CD1c-positive myeloid dendritic cell (primary cell): ENCODE measurements around the gene LRIG1.
A peak's percentile ranks its signal among the peaks of the same experiment; 100 is the strongest.

Source experiments
- DNase-seq: peaks from one replicate; pipeline ENCODE4 v3.0.0-alpha.2; 2016; ENCODE audit errors: extremely low spot score

The LRIG1 gene

GRCh38 chr3:66402596-66403290 is 98.1 kb downstream of the LRIG1 start:
- DNase-seq: no peak

DNA sequence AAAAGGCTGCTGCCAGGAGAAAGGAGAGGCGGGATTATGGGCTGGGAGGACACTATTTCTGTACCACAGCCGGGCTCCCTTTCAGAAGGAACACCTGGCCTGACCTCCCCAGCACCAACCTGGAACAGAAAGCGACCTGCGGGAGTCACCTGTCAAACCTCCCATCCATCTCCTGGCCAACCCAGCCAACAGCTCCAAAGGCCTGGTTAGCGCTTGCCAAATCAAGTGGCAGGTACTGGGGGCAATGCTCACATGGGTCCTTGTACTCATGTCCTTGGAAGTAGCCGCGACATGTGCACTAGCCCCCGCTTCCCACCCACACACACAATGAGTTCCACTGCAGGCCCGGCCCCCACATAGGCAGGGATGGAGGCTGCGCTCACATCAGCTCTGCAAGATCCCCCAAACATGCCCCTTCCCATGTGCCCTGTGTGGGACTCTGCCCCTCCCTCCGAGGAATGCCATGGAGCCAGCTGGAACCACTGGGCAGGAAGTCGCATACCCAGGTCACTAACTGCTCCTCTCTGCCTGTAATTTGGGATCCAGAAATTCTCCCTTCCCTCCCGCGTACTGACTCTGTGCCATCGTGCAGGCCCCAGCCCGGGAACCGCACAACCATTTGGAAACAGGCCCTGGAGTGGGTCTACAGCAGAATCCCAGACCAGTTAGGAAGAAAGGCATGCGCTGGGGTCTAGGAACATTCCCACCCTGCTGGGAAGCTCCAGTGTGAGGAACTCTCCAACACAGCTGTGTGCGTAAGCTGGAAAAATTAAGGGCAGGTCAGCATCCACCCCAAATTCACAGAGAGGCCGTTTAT is 98.9 kb downstream of the LRIG1 start:
- DNase-seq: no peak

DNA sequence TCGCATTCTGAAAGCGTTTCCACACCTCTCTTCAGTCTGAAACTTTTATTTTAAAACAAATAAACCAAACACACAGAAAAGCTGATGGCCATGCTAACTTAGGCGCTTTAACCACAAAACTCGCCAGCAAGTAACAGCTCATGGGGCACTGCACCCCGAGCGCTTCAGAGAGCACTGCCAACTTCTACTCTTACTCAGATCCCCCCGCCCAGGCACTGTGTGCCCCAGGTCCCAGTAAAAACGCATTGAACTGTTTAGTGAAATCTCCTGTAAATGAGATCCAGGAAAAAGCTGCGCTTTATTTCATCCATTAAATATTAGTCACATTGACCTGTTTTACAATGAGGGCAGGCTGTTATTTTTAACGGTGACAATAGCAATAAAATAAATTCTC is 99.7 kb downstream of the LRIG1 start:
- DNase-seq: no peak

DNA sequence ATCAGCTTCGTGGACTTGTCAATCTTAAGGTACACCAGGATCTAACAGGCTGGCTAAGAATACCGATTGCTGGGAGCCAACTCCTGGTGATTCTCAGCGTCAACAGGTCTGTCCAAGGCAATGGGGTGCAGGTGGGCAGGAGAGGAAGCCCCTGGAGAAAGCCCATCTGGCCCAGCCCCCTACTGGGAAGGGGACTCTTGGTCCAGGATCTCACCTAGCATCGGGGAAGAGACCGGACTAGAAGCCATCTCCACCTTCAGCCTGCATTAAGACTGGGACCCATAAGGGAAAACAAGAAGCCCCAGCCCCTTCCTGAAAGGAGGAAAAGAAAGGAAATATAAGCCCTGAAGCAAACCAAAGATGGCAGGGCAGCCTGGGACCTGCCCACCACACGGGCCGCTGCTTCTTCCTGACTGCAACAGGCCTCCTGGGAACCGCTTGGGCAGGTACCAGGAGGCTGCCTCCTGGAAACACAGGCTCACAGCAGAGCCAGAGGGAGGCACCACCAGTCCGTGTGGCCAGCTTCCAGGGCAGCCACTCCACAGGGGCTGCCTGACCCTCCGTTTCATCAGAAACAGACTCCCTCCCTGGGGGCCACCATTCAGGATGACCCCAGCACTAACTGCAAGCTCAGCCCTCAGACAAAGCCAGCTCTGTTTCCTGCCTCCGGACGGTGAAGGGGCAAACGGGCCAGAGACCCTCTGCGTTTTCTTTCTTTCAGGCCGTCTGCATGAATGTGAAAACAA is 100.2 kb downstream of the LRIG1 start:
- DNase-seq: no peak

DNA sequence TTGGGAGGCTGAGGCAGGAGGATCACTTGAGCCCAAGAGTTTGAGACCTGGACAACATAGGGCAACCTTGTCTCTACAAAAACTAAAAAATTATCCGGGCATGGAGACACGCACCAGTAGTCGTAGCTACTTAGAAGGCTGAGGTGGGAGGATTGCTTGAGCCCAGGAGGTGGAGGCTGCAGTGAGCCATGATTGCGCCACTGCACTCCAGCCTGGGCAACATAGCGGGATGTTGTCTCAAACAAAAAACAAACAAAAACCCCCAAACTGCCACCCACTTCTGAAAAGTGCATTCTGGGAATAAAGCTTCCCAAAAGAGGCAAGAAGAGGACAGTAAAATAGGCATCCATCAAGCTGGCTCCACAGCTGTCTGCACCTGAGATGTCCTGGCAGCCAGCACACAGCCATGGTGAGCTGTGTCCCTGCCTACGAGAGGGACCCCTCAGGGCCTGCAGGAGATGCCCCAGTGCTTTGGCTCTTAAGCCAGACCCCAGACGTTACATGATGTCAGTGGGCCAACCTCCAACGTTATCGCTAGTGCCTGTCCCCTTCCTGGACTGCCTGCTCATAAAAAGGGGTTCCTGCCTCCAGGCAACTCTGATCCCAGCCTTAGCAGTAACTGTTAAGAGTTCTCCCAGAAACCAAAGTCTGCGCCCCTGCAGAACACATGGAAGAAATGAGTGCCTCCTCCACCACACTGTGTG is 101.1 kb downstream of the LRIG1 start:
- DNase-seq: no peak

DNA sequence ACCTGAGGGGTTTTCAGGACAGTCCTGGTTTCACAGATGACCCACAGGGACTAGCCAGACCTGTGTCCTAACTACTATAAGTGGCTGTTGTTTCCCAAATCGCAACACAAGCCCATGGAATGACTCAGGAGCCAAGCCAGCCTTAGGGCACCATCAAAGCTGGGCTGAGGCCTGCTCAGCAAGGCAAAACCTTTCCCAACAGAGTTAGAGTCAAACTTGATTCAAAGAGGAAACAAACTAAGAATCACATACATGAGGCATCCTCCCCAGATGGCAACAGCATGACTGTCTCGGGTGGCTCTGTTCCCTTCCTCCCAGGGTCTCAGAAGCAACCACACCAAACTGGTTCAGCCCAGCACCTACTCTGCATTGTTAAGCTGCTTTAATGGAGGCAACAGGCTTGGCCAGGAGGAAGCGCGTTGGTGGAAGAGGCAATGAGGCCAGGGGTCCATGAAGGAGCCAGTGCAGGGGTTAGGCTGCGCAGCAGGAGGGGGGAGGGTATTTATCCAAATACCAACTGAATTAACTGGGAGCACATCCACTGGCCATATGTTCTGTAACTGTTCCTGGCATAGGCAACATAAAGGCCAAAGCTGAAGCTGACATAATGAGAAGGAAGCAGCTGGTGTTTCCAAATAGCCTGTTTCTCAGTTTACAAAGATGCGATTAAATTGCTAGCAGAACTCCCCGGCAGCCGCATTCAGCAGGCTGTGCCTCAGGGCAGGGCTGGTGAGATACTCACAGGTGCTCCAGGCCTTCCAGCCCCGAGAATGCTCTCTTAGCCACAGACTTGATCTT is 102.4 kb downstream of the LRIG1 start:
- no peak for DNase-seq

GRCh38 chr3:66397745-66398144 is 103.1 kb downstream of the LRIG1 start:
- DNase-seq: peak; percentile 7

DNA sequence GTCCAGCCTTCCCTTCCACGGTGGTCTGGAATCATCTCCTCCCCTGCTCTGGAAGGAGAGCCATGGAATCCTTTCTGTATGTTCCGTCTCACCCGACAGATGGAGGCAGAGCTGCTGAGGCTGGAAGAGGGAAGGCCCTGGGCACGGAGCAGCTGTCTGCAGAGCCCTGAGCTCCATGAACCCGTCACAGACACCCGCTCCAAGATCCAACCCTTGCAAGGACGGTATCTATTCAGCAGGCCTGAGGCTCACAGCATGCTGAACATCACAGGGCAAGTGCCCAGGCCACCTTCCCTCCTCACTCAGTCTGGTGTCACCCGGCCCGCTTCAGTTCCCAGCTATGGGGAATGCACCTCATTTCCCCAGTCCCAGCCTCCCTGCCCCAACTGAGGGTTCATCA is 103.9 kb downstream of the LRIG1 start:
- DNase-seq: no peak

GRCh38 chr3:66396161-66396760 is 104.6 kb downstream of the LRIG1 start:
- DNase-seq: no peak

DNA sequence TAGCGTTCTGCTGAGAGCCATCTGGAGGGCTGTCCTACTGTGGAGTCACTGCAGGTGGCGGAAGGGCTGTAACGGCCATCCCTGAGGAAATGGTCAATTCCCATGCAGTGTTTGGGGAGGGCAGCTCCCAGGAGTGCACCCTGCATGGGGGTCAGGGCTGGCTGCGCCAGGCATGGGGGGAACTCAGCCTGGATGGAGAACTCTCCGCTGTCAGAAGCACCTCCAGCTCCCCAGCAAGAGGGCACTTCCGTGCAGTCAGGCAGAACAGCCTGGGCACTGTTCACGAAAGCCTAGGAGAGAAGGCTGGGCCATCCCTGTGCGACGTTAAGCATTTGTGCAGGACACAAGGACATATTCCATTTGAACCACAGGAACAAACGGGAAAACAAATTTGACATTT is 105.2 kb downstream of the LRIG1 start:
- DNase-seq: no peak

GRCh38 chr3:66394753-66395249 is 106.0 kb downstream of the LRIG1 start:
- DNase-seq: no peak

GRCh38 chr3:66394019-66394752 is 106.6 kb downstream of the LRIG1 start:
- DNase-seq: no peak

DNA sequence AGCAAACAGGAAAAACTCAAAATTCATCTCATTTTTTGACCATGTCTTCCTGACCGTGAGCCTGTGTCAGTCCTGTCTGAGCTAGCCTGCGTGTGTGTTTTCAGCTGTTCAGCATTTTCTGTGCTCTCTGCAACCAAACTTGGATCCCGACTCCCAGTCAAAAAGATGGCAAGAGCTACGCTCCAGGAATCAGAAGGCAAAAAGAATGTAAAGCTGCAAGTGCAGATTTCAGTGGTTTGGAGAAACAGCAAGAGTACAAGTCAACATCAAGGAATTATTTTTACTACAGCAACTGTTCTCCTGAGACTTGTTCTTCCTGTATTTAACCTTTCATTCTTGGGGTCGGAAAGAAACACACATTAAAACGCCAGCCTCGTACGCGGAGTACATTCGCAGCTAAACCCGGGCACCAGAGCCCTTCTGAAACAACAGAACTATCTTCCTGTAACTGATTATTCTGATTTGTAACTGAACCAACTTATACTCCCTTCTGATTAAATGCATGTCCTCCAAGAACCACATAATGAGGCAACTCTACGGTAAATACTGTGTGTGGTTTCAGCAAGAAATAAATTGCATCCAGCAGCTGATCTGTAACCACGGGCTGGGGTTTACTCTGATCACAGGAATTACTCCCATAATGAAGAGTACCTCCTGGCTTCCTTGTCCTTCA is 107.4 kb downstream of the LRIG1 start:
- no peak for DNase-seq

- no peak for DNase-seq
These were observed 107.9 kb downstream of the LRIG1 start for GRCh38 chr3:66392966-66393332.

DNA sequence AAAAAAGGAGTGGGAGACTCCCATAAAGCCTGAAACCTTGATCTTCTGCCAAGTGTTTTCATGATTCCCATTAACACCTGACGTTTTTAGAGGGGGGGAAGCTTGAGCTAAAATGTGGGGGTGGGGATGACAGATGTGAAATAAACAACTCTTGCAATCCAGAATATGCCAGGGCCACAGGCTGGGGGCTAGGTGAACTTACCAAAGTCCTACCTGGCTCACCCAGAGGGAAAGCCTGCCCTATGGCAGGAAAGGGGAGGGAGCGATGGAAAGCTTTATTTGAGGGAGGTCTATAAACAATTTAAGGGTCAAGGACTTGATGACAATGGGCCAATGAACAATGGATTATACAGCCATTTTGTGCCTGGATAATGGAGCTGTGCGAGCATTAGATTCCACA is 108.3 kb downstream of the LRIG1 start:
- DNase-seq: no peak

DNA sequence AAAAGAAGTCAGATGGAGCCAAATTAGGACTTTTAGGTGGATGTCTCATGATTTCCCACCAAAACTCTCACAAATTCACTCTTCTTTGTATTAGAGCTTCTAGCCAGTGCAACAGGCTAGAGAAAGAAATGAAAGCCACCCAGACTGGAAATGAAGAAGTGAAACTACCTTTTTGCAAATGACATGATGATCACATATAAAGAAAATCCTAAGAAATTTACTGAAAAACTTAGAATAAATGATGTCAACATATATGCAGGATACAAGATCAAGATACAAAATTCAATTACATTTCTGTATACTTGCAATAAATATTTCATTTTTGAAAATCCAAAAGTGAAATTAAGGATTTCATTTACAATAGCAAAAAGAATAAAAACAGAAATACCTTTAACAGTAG is 110.8 kb downstream of the LRIG1 start:
- peak; percentile 6 for DNase-seq

DNA sequence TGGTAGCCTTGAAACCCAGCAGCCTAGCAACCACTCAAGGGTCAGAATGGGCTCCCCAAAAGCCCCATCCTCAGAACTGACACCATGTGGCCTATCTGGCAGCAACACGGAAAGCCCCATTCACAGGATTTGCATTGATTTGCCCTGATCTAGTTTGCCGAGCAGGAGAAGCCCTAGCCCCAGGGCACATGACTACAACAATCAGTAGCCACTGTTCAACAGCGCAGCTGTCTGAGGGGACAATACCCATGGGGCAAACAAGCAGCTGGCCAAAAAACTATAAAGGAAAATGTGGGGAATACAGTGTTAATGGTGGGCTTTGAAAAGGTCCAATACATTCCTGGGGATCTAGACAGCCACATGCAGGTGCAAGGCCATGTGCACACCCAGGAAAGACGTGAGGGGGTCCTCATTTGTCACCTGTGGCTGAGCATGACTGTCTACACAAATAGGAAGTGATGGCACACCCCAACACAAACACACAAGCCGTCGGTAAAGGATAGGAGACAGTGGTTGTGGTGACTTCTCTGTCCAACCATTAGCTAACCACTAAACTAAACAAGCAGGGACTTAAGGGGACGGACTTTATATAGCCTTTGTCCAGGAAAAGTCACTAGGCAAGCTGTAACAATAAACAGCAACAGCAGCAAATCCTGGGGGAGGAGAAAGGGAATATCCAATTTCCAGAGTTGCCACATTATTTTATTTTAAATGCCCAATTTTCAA is 113.7 kb downstream of the LRIG1 start:
- no peak for DNase-seq

- DNase-seq: no peak
These were observed 114.6 kb downstream of the LRIG1 start for GRCh38 chr3:66386011-66386924.
